ENCODE results near the gene DCLRE1C. TPM values are rescaled to one million over a fixed set of nuclear protein-coding genes. Genes with fewer than 3 reads are reported as not detected.

The DCLRE1C gene
- total RNA-seq, 1 donor, result 16.3 TPM

GRCh38 chr10:14906765-14907164 lies 47.1 kb downstream of the DCLRE1C start:
- no peak for DNase-seq (ENCODE audit: insufficient read length, low spot score, missing footprints)
- H3K36me3 ChIP-seq (ENCODE audit: insufficient read depth, low read length), result peaks cover 45% of the 10 kb centered on the region
- no peak overlapping the region for H3K4me2 ChIP-seq (ENCODE audit: insufficient read depth, low read length)
- no peaks in the 10 kb centered on the region for H4K20me1 ChIP-seq (ENCODE audit: insufficient read depth, low read length)
- H3K27ac ChIP-seq (ENCODE audit: low read depth, low read length), result no peak overlapping the region
- peaks cover 4% of the 10 kb centered on the region for H3K79me2 ChIP-seq (ENCODE audit: insufficient read depth, low read length)
- H2AFZ ChIP-seq (ENCODE audit: low read length), result no peak overlapping the region
- no peaks in the 10 kb centered on the region for H3K9me3 ChIP-seq (ENCODE audit: low read depth, low read length)
- no peaks in the 10 kb centered on the region for H3K4me1 ChIP-seq (ENCODE audit: insufficient read depth, low read length)
- H3K4me3 ChIP-seq (ENCODE audit: insufficient read depth, low read length), result no peak overlapping the region
- TF ChIP-seq CTCF (IDR thresholded peaks at IDR 0.05; ENCODE audit: extremely low read depth, low read depth, low read length), result no peak
- no peaks in the 10 kb centered on the region for H3K27me3 ChIP-seq (ENCODE audit: insufficient read depth, low read length)

- Histone ChIP-seq H4K20me1 (ENCODE audit: insufficient read depth, low read length) (no peaks in the 10 kb centered on the region), H3K9me3 (ENCODE audit: low read depth, low read length) (no peaks in the 10 kb centered on the region), H3K36me3 (ENCODE audit: insufficient read depth, low read length) (peaks cover 36% of the 10 kb centered on the region), H3K27ac (ENCODE audit: low read depth, low read length) (no peak overlapping the region), H3K4me2 (ENCODE audit: insufficient read depth, low read length) (no peak overlapping the region), H3K4me1 (ENCODE audit: insufficient read depth, low read length) (no peaks in the 10 kb centered on the region), H3K27me3 (ENCODE audit: insufficient read depth, low read length) (no peaks in the 10 kb centered on the region), H2AFZ (ENCODE audit: low read length) (no peak overlapping the region), H3K79me2 (ENCODE audit: insufficient read depth, low read length) (peaks cover 4% of the 10 kb centered on the region), H3K4me3 (ENCODE audit: insufficient read depth, low read length) (no peak overlapping the region)
- no peak for DNase-seq (ENCODE audit: insufficient read length, low spot score, missing footprints)
- no peak for TF ChIP-seq CTCF (IDR thresholded peaks at IDR 0.05; ENCODE audit: extremely low read depth, low read depth, low read length)
Observed at GRCh38 chr10:14905890-14906289, 48.0 kb downstream of the DCLRE1C start.

GRCh38 chr10:14904864-14905263 lies 49.0 kb downstream of the DCLRE1C start:
- Histone ChIP-seq H3K4me1 (ENCODE audit: insufficient read depth, low read length) (no peaks in the 10 kb centered on the region), H3K4me2 (ENCODE audit: insufficient read depth, low read length) (no peak overlapping the region), H2AFZ (ENCODE audit: low read length) (no peak overlapping the region), H3K4me3 (ENCODE audit: insufficient read depth, low read length) (no peak overlapping the region), H3K79me2 (ENCODE audit: insufficient read depth, low read length) (no peaks in the 10 kb centered on the region), H4K20me1 (ENCODE audit: insufficient read depth, low read length) (no peaks in the 10 kb centered on the region), H3K36me3 (ENCODE audit: insufficient read depth, low read length) (peaks cover 29% of the 10 kb centered on the region), H3K27me3 (ENCODE audit: insufficient read depth, low read length) (no peaks in the 10 kb centered on the region), H3K9me3 (ENCODE audit: low read depth, low read length) (no peaks in the 10 kb centered on the region), H3K27ac (ENCODE audit: low read depth, low read length) (no peak overlapping the region)
- no peak for DNase-seq (ENCODE audit: insufficient read length, low spot score, missing footprints)
- TF ChIP-seq CTCF (IDR thresholded peaks at IDR 0.05; ENCODE audit: extremely low read depth, low read depth, low read length), result no peak

GRCh38 chr10:14904316-14904732 lies 49.6 kb downstream of the DCLRE1C start:
- no peak overlapping the region for H3K4me3 ChIP-seq (ENCODE audit: insufficient read depth, low read length)
- no peak overlapping the region for H3K27ac ChIP-seq (ENCODE audit: low read depth, low read length)
- peak; percentile 60 for TF ChIP-seq CTCF (IDR thresholded peaks at IDR 0.05; ENCODE audit: extremely low read depth, low read depth, low read length)
- H3K9me3 ChIP-seq (ENCODE audit: low read depth, low read length), result no peaks in the 10 kb centered on the region
- no peak for DNase-seq (ENCODE audit: insufficient read length, low spot score, missing footprints)
- H3K79me2 ChIP-seq (ENCODE audit: insufficient read depth, low read length), result no peaks in the 10 kb centered on the region
- H2AFZ ChIP-seq (ENCODE audit: low read length), result no peak overlapping the region
- H3K4me1 ChIP-seq (ENCODE audit: insufficient read depth, low read length), result no peaks in the 10 kb centered on the region
- peaks cover 29% of the 10 kb centered on the region for H3K36me3 ChIP-seq (ENCODE audit: insufficient read depth, low read length)
- H3K27me3 ChIP-seq (ENCODE audit: insufficient read depth, low read length), result no peaks in the 10 kb centered on the region
- H3K4me2 ChIP-seq (ENCODE audit: insufficient read depth, low read length), result no peak overlapping the region
- no peaks in the 10 kb centered on the region for H4K20me1 ChIP-seq (ENCODE audit: insufficient read depth, low read length)
